ENCODE results near the gene CCDC117.
"Not testable (repeated sequence)": the region's sequence is repeated elsewhere in the genome, so short reads cannot be mapped to it uniquely, and the experiment has no call there.

CCDC117 gene

GRCh38 chr22:28805426-28805825 lies 32.9 kb downstream of the CCDC117 start:
- H3K27ac Mint-ChIP-seq, H3K27me3 Mint-ChIP-seq, H3K4me3 Mint-ChIP-seq, H3K9me3 Mint-ChIP-seq: not testable (repeated sequence)
- Mint-ChIP-seq H3K4me1 (ENCODE audit: low read depth) (peaks cover 46% of the 10 kb centered on the region), H3K36me3 (ENCODE audit: low read depth) (peaks cover 16% of the 10 kb centered on the region)

DNA sequence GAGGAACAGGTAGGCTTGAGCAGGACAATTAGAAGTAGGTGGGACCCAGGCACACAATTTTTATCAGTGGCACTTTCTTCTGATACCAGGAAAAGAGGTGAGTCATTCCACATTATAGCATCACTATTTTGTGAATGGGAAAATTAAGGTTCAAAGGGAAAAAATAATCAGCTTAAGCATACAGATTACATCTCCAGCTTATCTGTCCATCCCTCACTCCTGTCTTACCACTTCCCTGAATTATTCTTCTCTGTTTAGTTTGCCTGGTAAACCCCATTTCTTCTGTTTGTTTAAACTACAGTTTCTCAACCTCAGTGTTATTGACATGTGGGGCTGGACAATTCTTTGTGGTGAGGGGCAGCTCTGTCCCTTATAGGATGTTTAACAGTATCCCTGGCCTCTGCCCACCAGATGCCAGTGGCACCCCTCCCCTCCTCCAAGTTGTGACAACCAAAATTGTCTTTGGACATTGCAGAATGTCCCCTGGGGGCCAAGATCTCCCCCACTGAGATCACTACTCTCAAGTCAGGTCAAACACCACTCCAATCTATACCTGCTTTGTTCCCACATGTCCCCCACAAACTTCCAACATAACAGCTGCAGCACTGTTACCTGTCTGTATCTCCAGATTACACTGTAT lies 36.3 kb downstream of the CCDC117 start:
- peaks cover 17% of the 10 kb centered on the region for H3K36me3 Mint-ChIP-seq (ENCODE audit: low read depth)
- H3K27me3 Mint-ChIP-seq, result no peaks in the 10 kb centered on the region
- no peak overlapping the region for H3K27ac Mint-ChIP-seq
- H3K4me1 Mint-ChIP-seq (ENCODE audit: low read depth), result peaks cover 60% of the 10 kb centered on the region
- no peaks in the 10 kb centered on the region for H3K9me3 Mint-ChIP-seq
- H3K4me3 Mint-ChIP-seq, result no peak overlapping the region

- Mint-ChIP-seq H3K27me3 (no peaks in the 10 kb centered on the region), H3K27ac (peak overlapping the region; percentile 84), H3K4me1 (ENCODE audit: low read depth) (peaks cover 80% of the 10 kb centered on the region), H3K36me3 (ENCODE audit: low read depth) (peaks cover 33% of the 10 kb centered on the region), H3K4me3 (peak overlapping the region; percentile 64), H3K9me3 (no peaks in the 10 kb centered on the region)
These were observed 38.5 kb downstream of the CCDC117 start for GRCh38 chr22:28810821-28811491.

DNA sequence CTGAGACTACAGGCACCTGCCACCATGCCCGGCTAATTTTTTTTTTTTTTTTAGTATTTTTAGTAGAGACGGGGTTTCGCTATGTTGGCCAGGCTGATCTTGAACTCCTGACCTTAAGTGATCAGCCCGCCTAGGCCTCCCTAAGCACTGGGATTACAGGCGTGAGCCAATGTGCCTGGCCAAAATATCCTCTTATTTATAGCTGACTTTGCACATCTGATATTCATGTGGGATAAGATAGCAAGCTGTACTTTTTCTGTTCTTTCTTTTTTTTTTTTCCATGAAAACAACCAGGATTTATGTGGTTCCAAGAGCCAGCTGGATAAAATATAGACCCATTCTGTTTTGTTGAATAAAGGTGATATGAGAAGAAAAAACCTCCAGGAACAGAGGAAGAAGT lies 40.0 kb downstream of the CCDC117 start:
- Mint-ChIP-seq H3K4me1 (ENCODE audit: low read depth) (peaks cover 85% of the 10 kb centered on the region), H3K36me3 (ENCODE audit: low read depth) (peaks cover 32% of the 10 kb centered on the region), H3K27ac (peak overlapping the region; percentile 66), H3K27me3 (no peaks in the 10 kb centered on the region), H3K9me3 (no peaks in the 10 kb centered on the region), H3K4me3 (no peak overlapping the region)

GRCh38 chr22:28813772-28814518 lies 41.5 kb downstream of the CCDC117 start:
- no peaks in the 10 kb centered on the region for H3K27me3 Mint-ChIP-seq
- H3K4me1 Mint-ChIP-seq (ENCODE audit: low read depth), result peaks cover 87% of the 10 kb centered on the region
- no peak overlapping the region for H3K4me3 Mint-ChIP-seq
- H3K9me3 Mint-ChIP-seq, result no peaks in the 10 kb centered on the region
- peaks cover 26% of the 10 kb centered on the region for H3K36me3 Mint-ChIP-seq (ENCODE audit: low read depth)
- H3K27ac Mint-ChIP-seq, result peak overlapping the region; percentile 60

DNA sequence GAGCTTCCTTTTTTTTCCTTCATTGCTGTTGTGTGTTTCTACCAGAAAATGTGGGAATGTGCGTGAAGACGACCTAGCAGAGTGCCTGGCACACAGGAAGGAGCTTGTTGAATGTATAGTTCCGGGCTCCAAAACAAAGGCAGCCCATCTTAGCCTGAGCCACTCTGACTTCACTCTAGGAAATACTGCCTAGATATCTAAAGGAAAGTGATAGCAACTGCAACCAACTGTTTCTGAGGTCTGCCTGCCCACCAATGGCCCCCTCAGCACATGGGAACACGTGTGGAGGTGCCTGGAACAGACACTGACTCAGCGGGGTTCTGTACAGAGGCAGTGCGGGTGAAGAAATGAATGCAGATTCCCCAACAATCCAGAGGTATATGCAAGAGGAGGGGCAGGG lies 42.6 kb downstream of the CCDC117 start:
- H3K9me3 Mint-ChIP-seq, result no peaks in the 10 kb centered on the region
- no peak overlapping the region for H3K4me3 Mint-ChIP-seq
- peaks cover 22% of the 10 kb centered on the region for H3K36me3 Mint-ChIP-seq (ENCODE audit: low read depth)
- H3K27ac Mint-ChIP-seq, result no peak overlapping the region
- H3K27me3 Mint-ChIP-seq, result no peaks in the 10 kb centered on the region
- peaks cover 80% of the 10 kb centered on the region for H3K4me1 Mint-ChIP-seq (ENCODE audit: low read depth)

DNA sequence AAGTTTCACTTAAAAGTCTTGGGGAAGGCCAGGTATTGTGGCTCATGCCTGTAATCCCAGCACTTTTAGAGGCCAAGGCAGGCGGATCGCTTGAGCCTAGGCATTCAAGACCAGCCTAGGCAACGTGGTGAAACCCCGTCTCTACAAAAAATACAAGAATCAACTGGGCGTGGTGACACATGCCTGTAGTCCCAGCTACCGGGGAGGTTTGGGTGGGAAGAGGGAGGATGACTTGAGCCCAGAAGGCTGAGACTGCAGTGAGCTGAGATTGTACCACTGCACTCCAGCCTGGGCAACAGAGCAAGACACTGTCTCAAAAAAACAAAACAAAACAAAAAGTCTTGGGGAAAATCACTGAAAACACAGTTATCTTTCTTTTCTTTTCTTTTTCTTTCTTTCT lies 43.2 kb downstream of the CCDC117 start:
- Mint-ChIP-seq H3K9me3 (no peaks in the 10 kb centered on the region), H3K36me3 (ENCODE audit: low read depth) (peaks cover 22% of the 10 kb centered on the region), H3K4me1 (ENCODE audit: low read depth) (peaks cover 74% of the 10 kb centered on the region), H3K27me3 (no peaks in the 10 kb centered on the region), H3K27ac (no peak overlapping the region), H3K4me3 (no peak overlapping the region)

- Mint-ChIP-seq H3K27ac (no peak overlapping the region), H3K4me3 (no peak overlapping the region), H3K27me3 (no peaks in the 10 kb centered on the region), H3K36me3 (ENCODE audit: low read depth) (peaks cover 22% of the 10 kb centered on the region), H3K9me3 (no peaks in the 10 kb centered on the region), H3K4me1 (ENCODE audit: low read depth) (peaks cover 61% of the 10 kb centered on the region)
These were observed 44.6 kb downstream of the CCDC117 start for GRCh38 chr22:28817064-28817463.

GRCh38 chr22:28817919-28818859 lies 45.7 kb downstream of the CCDC117 start:
- H3K36me3 Mint-ChIP-seq (ENCODE audit: low read depth), result peaks cover 22% of the 10 kb centered on the region
- no peaks in the 10 kb centered on the region for H3K27me3 Mint-ChIP-seq
- no peak overlapping the region for H3K4me3 Mint-ChIP-seq
- H3K27ac Mint-ChIP-seq, result peak overlapping the region; percentile 38
- no peaks in the 10 kb centered on the region for H3K9me3 Mint-ChIP-seq
- H3K4me1 Mint-ChIP-seq (ENCODE audit: low read depth), result peaks cover 59% of the 10 kb centered on the region

DNA sequence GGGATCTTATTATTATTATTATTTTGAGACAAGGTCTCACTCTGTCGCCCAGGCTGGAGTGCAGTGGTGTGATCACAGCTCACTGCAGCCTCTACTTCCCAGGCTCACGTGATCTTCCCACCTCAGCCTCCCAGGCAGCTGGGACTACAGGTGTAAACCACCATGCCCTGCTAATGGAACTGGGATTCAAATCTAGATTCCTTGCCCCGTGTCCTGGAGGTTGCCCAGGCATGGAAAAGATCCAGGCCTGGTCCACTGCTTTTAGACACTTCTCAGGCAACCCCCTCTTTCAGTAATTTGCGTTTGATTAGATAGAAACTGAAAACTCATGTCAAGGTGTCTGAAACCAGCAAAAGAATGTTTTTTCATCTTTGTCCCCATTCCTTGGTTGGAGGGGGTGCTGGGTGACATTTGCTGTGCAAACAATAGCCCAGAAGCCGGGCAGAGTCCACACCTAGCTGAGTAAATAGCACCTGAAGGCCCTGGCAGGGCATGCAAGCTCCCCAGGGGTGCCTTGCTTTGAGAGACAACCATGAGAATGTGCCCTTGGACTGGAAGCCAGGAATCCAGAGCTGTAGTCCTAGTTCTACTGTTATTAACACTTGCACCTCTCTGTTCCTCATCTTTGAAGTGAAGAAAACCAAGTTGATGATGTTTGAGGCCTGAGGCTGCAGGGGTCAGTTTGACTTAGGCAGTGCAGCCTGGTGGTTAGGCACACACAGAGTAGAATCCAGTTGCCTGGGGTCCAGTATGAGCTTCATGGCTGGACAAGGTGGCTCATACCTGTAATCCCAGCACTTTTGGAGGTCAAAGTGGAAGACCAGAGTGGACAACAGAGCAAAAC lies 47.0 kb downstream of the CCDC117 start:
- Mint-ChIP-seq H3K27me3 (no peaks in the 10 kb centered on the region), H3K27ac (no peak overlapping the region), H3K4me1 (ENCODE audit: low read depth) (peaks cover 51% of the 10 kb centered on the region), H3K9me3 (no peaks in the 10 kb centered on the region), H3K4me3 (no peak overlapping the region), H3K36me3 (ENCODE audit: low read depth) (peaks cover 12% of the 10 kb centered on the region)

- Mint-ChIP-seq H3K27me3 (no peaks in the 10 kb centered on the region), H3K9me3 (no peaks in the 10 kb centered on the region), H3K4me3 (no peak overlapping the region), H3K36me3 (ENCODE audit: low read depth) (no peaks in the 10 kb centered on the region), H3K4me1 (ENCODE audit: low read depth) (peaks cover 37% of the 10 kb centered on the region), H3K27ac (no peak overlapping the region)
These were observed 48.4 kb downstream of the CCDC117 start for GRCh38 chr22:28820885-28821284.

GRCh38 chr22:28821452-28821851 lies 49.0 kb downstream of the CCDC117 start:
- H3K4me1 Mint-ChIP-seq (ENCODE audit: low read depth), result peaks cover 37% of the 10 kb centered on the region
- H3K27me3 Mint-ChIP-seq, result no peaks in the 10 kb centered on the region
- H3K27ac Mint-ChIP-seq, result no peak overlapping the region
- no peak overlapping the region for H3K4me3 Mint-ChIP-seq
- H3K36me3 Mint-ChIP-seq (ENCODE audit: low read depth), result no peaks in the 10 kb centered on the region
- H3K9me3 Mint-ChIP-seq, result no peaks in the 10 kb centered on the region

- Mint-ChIP-seq H3K9me3 (no peaks in the 10 kb centered on the region), H3K4me1 (ENCODE audit: low read depth) (peaks cover 27% of the 10 kb centered on the region), H3K27me3 (no peaks in the 10 kb centered on the region), H3K4me3 (no peak overlapping the region), H3K27ac (peak overlapping the region; percentile 41), H3K36me3 (ENCODE audit: low read depth) (no peaks in the 10 kb centered on the region)
These were observed 50.5 kb downstream of the CCDC117 start for GRCh38 chr22:28822930-28823551.
